IMR-90 (cell line): Measurements from ENCODE around the gene C1orf116. TPM values are rescaled to one million over a fixed set of nuclear protein-coding genes. Genes with fewer than 3 reads are reported as not detected.

Experiments used
- ATAC-seq: fragments of 200-7000 bp; cut with Tn5 transposase; 2 replicates; pipeline ENCODE4 v1.9.1; 2020; ENCODE audit warnings: low read depth, mild to moderate bottlenecking, moderate library complexity
- BruUV-seq: library from RNA; stranded (reverse); fragments of 400-500 nt; replicated peaks from 2 replicates; lab custom pipeline; 2021; lab: Mats Ljungman, UMichigan
- CTCF ChIA-PET: fragments of 300-600 bp; formaldehyde crosslinking; extraction: SDS; loops from one replicate; lab custom pipeline; 2021; ENCODE audit warnings: antibody characterized with exemption; lab: Yijun Ruan, JAX
- POLR2A ChIA-PET: fragments of 300-600 bp; sonication (Branson Sonifier 250); formaldehyde crosslinking; loops from one replicate; lab custom pipeline; 2022; ENCODE audit warnings: antibody characterized with exemption; ENCODE audit not compliant: unreplicated experiment; lab: Charles Lee
- DNase-seq: peaks from one replicate; pipeline ENCODE4 v3.0.0; 2013
- H2AFZ ChIP-seq: replicated peaks from 2 replicates; pipeline ENCODE3; 2013; ENCODE audit warnings: low read length, mild to moderate bottlenecking; ENCODE audit not compliant: poor library complexity
- H2AK5ac ChIP-seq: 2 replicates; pipeline ENCODE4 v1.6.1; 2013; ENCODE audit warnings: low read depth, low read length, inconsistent platforms
- H2AK9ac ChIP-seq: replicated peaks from 2 replicates; pipeline ENCODE3; 2013; ENCODE audit warnings: mild to moderate bottlenecking, low read depth, low read length, moderate library complexity; ENCODE audit not compliant: poor library complexity
- H2BK120ac ChIP-seq: 2 replicates; pipeline ENCODE4 v1.6.1; 2013; ENCODE audit warnings: low read depth, low read length, inconsistent platforms
- H2BK15ac ChIP-seq: 3 replicates; pipeline ENCODE4 v1.6.1; 2013; ENCODE audit warnings: low read depth, low read length, inconsistent platforms
- H2BK20ac ChIP-seq: 2 replicates; pipeline ENCODE4 v1.6.1; 2013; ENCODE audit warnings: low read depth, mild to moderate bottlenecking, inconsistent platforms, low read length, moderate library complexity
- H2BK5ac ChIP-seq: 2 replicates; pipeline ENCODE4 v1.6.1; 2013; ENCODE audit warnings: mild to moderate bottlenecking, low read depth, low read length, inconsistent platforms; ENCODE audit not compliant: poor library complexity, severe bottlenecking
- H3K14ac ChIP-seq: replicated peaks from 2 replicates; pipeline ENCODE4 v1.6.1; 2013; ENCODE audit warnings: low read depth, low read length, inconsistent platforms
- H3K18ac ChIP-seq: 2 replicates; pipeline ENCODE4 v1.6.1; 2013; ENCODE audit warnings: low read depth, low read length, control low read depth
- H3K23ac ChIP-seq: 2 replicates; pipeline ENCODE4 v1.6.1; 2013; ENCODE audit warnings: low read depth, low read length, inconsistent platforms
- H3K27ac ChIP-seq: 2 replicates; pipeline ENCODE4 v1.5.1; 2013; ENCODE audit warnings: mild to moderate bottlenecking, control low read depth, low read length; ENCODE audit not compliant: insufficient read depth
- H3K27me3 ChIP-seq: 2 replicates; pipeline ENCODE4 v1.6.1; 2013; ENCODE audit warnings: low read length; ENCODE audit not compliant: control insufficient read depth, insufficient read depth
- H3K36me3 ChIP-seq: 2 replicates; pipeline ENCODE4 v1.6.1; 2013; ENCODE audit warnings: low read length, mixed read lengths; ENCODE audit not compliant: control insufficient read depth, insufficient read depth
- H3K4ac ChIP-seq: 2 replicates; pipeline ENCODE4 v1.6.1; 2013; ENCODE audit warnings: low read depth, low read length, inconsistent platforms
- H3K4me1 ChIP-seq: 2 replicates; pipeline ENCODE4 v1.6.1; 2013; ENCODE audit warnings: low read length, mixed read lengths; ENCODE audit not compliant: control insufficient read depth, insufficient read depth
- H3K4me2 ChIP-seq: 2 replicates; pipeline ENCODE4 v1.6.1; 2013; ENCODE audit warnings: low read depth, mild to moderate bottlenecking, control low read depth, low read length, moderate library complexity
- H3K4me3 ChIP-seq: 2 replicates; pipeline ENCODE4 v1.5.1; 2013; ENCODE audit warnings: low read depth, mild to moderate bottlenecking, control low read depth, low read length, moderate library complexity; ENCODE audit not compliant: insufficient read depth
- H3K56ac ChIP-seq: 2 replicates; pipeline ENCODE4 v1.6.1; 2013; ENCODE audit warnings: low read length, inconsistent platforms; ENCODE audit not compliant: insufficient read depth; ENCODE audit errors: extremely low read depth
- H3K79me1 ChIP-seq, 2 experiments: 2 replicates each; pipeline ENCODE4 v1.6.1; 2013; ENCODE audit warnings: low read length in 2 of 2, inconsistent platforms in 1 of 2, low read depth in 1 of 2
- H3K9ac ChIP-seq: 2 replicates; pipeline ENCODE4 v1.6.1; 2013; ENCODE audit warnings: low read depth, low read length, control low read depth
- H3K9me1 ChIP-seq: 2 replicates; pipeline ENCODE4 v1.6.1; 2013; ENCODE audit warnings: low read length, inconsistent platforms; ENCODE audit not compliant: insufficient read depth
- H3K9me3 ChIP-seq: 2 replicates; pipeline ENCODE4 v1.6.1; 2013; ENCODE audit warnings: low read length; ENCODE audit not compliant: control insufficient read depth, insufficient read depth
- H4K20me1 ChIP-seq: 2 replicates; pipeline ENCODE4 v1.6.1; 2013; ENCODE audit warnings: low read length, inconsistent platforms; ENCODE audit not compliant: insufficient read depth
- H4K5ac ChIP-seq: 2 replicates; pipeline ENCODE4 v1.6.1; 2013; ENCODE audit warnings: mild to moderate bottlenecking, low read depth, low read length, control low read depth
- H4K8ac ChIP-seq, 2 experiments: 2 replicates each; pipeline ENCODE4 v1.6.1; 2013; ENCODE audit warnings: low read depth in 2 of 2, low read length in 2 of 2, control low read depth in 1 of 2, inconsistent platforms in 1 of 2
- H4K91ac ChIP-seq: 2 replicates; pipeline ENCODE4 v1.6.1; 2013; ENCODE audit warnings: low read depth, low read length, inconsistent platforms; ENCODE audit not compliant: insufficient read depth
- BHLHE40 ChIP-seq: fragments of 150-350 bp; IDR thresholded peaks from 2 replicates; pipeline ENCODE4 v1.6.1; 2016; ENCODE audit warnings: mild to moderate bottlenecking, low read depth, low read length
- CEBPB ChIP-seq: IDR thresholded peaks from 2 replicates; pipeline ENCODE4 v1.6.1; 2012; ENCODE audit warnings: low read depth, low read length, improper control_type of control experiment
- CHD1 ChIP-seq: IDR thresholded peaks from 2 replicates; pipeline ENCODE4 v1.6.1; 2012; ENCODE audit warnings: low read depth, low read length, improper control_type of control experiment
- FOS ChIP-seq: fragments of 150-350 bp; IDR thresholded peaks from 2 replicates; pipeline ENCODE4 v1.6.1; 2016; ENCODE audit warnings: low read depth, low read length
- MAFK ChIP-seq: IDR thresholded peaks from 2 replicates; pipeline ENCODE4 v1.6.1; 2012; ENCODE audit warnings: low read depth, low read length, improper control_type of control experiment
- MAZ ChIP-seq: IDR thresholded peaks from 2 replicates; pipeline ENCODE4 v1.6.1; 2012; ENCODE audit warnings: low read depth, mild to moderate bottlenecking, low read length, improper control_type of control experiment, moderate library complexity, borderline replicate concordance
- MXI1 ChIP-seq: IDR thresholded peaks from 2 replicates; pipeline ENCODE4 v1.6.1; 2012; ENCODE audit warnings: low read depth, mild to moderate bottlenecking, low read length, moderate library complexity, borderline replicate concordance
- NFE2L2 ChIP-seq: fragments of 150-350 bp; IDR thresholded peaks from 2 replicates; pipeline ENCODE4 v1.6.1; 2016; ENCODE audit warnings: low read depth, mild to moderate bottlenecking, low read length
- POLR2A ChIP-seq: IDR thresholded peaks from 2 replicates; pipeline ENCODE4 v1.6.1; 2012; ENCODE audit warnings: mild to moderate bottlenecking, low read depth, low read length
- RAD21 ChIP-seq: IDR thresholded peaks from 2 replicates; pipeline ENCODE4 v1.6.1; 2012; ENCODE audit warnings: low read length, improper control_type of control experiment
- RCOR1 ChIP-seq: IDR thresholded peaks from 2 replicates; pipeline ENCODE4 v1.6.1; 2012; ENCODE audit warnings: mild to moderate bottlenecking, low read length, improper control_type of control experiment; ENCODE audit not compliant: insufficient replicate concordance
- RFX5 ChIP-seq: IDR thresholded peaks from 2 replicates; pipeline ENCODE4 v1.8.0; 2012; ENCODE audit warnings: low read depth, mild to moderate bottlenecking, low read length, moderate library complexity
- SMC3 ChIP-seq: fragments of 150-350 bp; IDR thresholded peaks from 2 replicates; pipeline ENCODE4 v1.6.1; 2016; ENCODE audit warnings: low read depth, mild to moderate bottlenecking, antibody characterized with exemption, low read length, moderate library complexity
- WGBS, 2 experiments: methylation state at CpG; one replicate each; pipeline versions ENCODE4 v1.1.5 to v1.1.7; 2013; ENCODE audit warnings: missing lambda C conversion rate in 2 of 2; ENCODE audit not compliant: insufficient read length in 1 of 2; ENCODE audit errors: extremely low coverage in 2 of 2; 5-methylcytosine and 5-hydroxymethylcytosine counted together
- dilution Hi-C: fragments of 300-500 bp; cut with HindIII; formaldehyde crosslinking; loops from one replicate; pipeline ENCODE4 v1.14.3; 2018; ENCODE audit warnings: low sequenced_read_pairs; ENCODE audit not compliant: unreplicated experiment
- in situ Hi-C: fragments of 300-500 bp; cut with MboI; formaldehyde crosslinking; loops from 3 replicates; pipeline ENCODE4 v1.14.3; 2019; ENCODE audit warnings: low sequenced_read_pairs, inconsistent platforms, mixed read lengths
- intact Hi-C: fragments of 100-400 bp; cut with micrococcal nuclease; formaldehyde crosslinking; loops from 2 replicates; pipeline ENCODE4 v1.10.0; 2022
- polyA plus RNA-seq, 3 experiments: library from polyadenylated mRNA; depleted of rRNA; stranded (reverse); fragments of >200 nt; gene quantifications; 2 replicates each; pipeline ENCODE4 v1.2.3, GENCODE V29; 2012; ENCODE audit warnings: low replicate concordance in 1 of 3
- total RNA-seq: library from RNA; depleted of rRNA; stranded (reverse); fragments of >200 nt; gene quantifications from 2 replicates; pipeline ENCODE4 v1.2.3, GENCODE V29; 2012
- TF ChIP-seq, protein P1 (sequence below): conservative IDR thresholded peaks from 2 replicates; pipeline ENCODE4 v1.5.1; 2012; ENCODE audit warnings: mild to moderate bottlenecking, low read depth, low read length, improper control_type of control experiment
- TF ChIP-seq, protein P2 (sequence below): fragments of 150-350 bp; IDR thresholded peaks from 2 replicates; pipeline ENCODE4 v1.6.1; 2016; ENCODE audit warnings: low read depth, mild to moderate bottlenecking, low read length, moderate library complexity, borderline replicate concordance
- TF ChIP-seq, protein P3 (sequence below): fragments of 150-350 bp; IDR thresholded peaks from 2 replicates; pipeline ENCODE4 v1.6.1; 2017; ENCODE audit warnings: mild to moderate bottlenecking, antibody characterized with exemption, low read length, low read depth

Gene C1orf116
- total and polyA plus RNA-seq, 2 of the 4 experiments (the other 2 are of a cell fraction), result under 0.01 to 0.03 TPM

DNA sequence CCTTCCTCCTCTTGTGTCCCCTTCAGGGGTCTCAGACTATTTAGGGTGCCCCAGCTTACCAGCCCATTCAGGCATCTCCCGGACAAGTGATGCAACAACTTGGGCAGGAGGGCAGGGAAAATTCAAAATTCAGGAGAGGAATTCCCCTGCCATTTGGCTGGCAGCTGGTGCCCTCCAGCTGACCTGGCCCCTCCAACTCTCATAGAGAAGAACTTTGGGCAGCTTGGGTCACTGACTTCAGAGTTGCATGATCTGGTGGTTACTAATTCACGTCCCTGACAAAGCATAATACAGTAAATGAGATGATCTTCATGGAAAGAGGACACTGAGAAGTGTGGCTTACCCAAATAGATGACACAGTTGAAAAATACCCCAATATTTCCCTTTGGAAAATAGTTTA is 62.1 kb downstream of the C1orf116 start, which contains the start of gene FCAMR:
Gene FCAMR, minus strand, starts transcription at position 15 of the 400 bp plus-strand sequence. CDS start 335 bp downstream, outside the sequence.
- ChIA-PET CTCF (no interaction called here), POLR2A (no interaction called here)
- ATAC-seq (no peak), DNase-seq (no peak)
- Histone ChIP-seq H3K4me3 (no peak within 1 kb of the TSS), H3K79me1 (no peaks in the 10 kb centered on the region), H2BK5ac (no peak within 1 kb of the TSS), H2AFZ (no peak within 1 kb of the TSS), H4K20me1 (no peaks in the 10 kb centered on the region), H3K27me3 (peaks cover 49% of the 10 kb centered on the region), H2BK15ac (no peak within 1 kb of the TSS), H2BK20ac (no peak within 1 kb of the TSS), H3K9me3 (no peaks in the 10 kb centered on the region), H3K36me3 (no peaks in the 10 kb centered on the region), H3K4me2 (no peak within 1 kb of the TSS), H2BK120ac (no peak within 1 kb of the TSS), H3K27ac (no peak within 1 kb of the TSS), H4K5ac (no peak within 1 kb of the TSS), H3K4me1 (no peaks in the 10 kb centered on the region), H3K23ac (no peak within 1 kb of the TSS), H3K56ac (no peak within 1 kb of the TSS), H4K8ac (no peak within 1 kb of the TSS), H3K14ac (no peak within 1 kb of the TSS), H4K91ac (no peak within 1 kb of the TSS), H3K18ac (no peak within 1 kb of the TSS), H3K9me1 (0 out of 2 replicates have a peak, but pooled peaks cover 2% of the 10 kb centered on the region), H3K4ac (no peak within 1 kb of the TSS), H2AK5ac (no peak within 1 kb of the TSS), H3K9ac (no peak within 1 kb of the TSS), H2AK9ac (no peak within 1 kb of the TSS)
- dilution Hi-C loops (no loop called here), in situ Hi-C loops (no loop called here), intact Hi-C loops (no loop called here)
- no TSS peak for BruUV-seq
- WGBS, 2 experiments, result no CpG with 5 or more reads among the region's 2 CpGs
- TF ChIP-seq CEBPB (no peak), NFE2L2 (no peak), MXI1 (no peak), RAD21 (no peak), POLR2A (no peak), SMC3 (no peak), CHD1 (no peak), FOS (no peak), MAZ (no peak), MAFK (no peak), RFX5 (no peak), RCOR1 (no peak), BHLHE40 (no peak)
- TF ChIP-seq, protein P1, sequence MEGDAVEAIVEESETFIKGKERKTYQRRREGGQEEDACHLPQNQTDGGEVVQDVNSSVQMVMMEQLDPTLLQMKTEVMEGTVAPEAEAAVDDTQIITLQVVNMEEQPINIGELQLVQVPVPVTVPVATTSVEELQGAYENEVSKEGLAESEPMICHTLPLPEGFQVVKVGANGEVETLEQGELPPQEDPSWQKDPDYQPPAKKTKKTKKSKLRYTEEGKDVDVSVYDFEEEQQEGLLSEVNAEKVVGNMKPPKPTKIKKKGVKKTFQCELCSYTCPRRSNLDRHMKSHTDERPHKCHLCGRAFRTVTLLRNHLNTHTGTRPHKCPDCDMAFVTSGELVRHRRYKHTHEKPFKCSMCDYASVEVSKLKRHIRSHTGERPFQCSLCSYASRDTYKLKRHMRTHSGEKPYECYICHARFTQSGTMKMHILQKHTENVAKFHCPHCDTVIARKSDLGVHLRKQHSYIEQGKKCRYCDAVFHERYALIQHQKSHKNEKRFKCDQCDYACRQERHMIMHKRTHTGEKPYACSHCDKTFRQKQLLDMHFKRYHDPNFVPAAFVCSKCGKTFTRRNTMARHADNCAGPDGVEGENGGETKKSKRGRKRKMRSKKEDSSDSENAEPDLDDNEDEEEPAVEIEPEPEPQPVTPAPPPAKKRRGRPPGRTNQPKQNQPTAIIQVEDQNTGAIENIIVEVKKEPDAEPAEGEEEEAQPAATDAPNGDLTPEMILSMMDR, result no peak
- TF ChIP-seq, protein P2, sequence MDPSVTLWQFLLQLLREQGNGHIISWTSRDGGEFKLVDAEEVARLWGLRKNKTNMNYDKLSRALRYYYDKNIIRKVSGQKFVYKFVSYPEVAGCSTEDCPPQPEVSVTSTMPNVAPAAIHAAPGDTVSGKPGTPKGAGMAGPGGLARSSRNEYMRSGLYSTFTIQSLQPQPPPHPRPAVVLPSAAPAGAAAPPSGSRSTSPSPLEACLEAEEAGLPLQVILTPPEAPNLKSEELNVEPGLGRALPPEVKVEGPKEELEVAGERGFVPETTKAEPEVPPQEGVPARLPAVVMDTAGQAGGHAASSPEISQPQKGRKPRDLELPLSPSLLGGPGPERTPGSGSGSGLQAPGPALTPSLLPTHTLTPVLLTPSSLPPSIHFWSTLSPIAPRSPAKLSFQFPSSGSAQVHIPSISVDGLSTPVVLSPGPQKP, result no peak
- TF ChIP-seq, protein P3, sequence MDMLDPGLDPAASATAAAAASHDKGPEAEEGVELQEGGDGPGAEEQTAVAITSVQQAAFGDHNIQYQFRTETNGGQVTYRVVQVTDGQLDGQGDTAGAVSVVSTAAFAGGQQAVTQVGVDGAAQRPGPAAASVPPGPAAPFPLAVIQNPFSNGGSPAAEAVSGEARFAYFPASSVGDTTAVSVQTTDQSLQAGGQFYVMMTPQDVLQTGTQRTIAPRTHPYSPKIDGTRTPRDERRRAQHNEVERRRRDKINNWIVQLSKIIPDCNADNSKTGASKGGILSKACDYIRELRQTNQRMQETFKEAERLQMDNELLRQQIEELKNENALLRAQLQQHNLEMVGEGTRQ, result no peak
